IMR-90 (cell line): Measurements from ENCODE around the gene PIGN. TPM values are rescaled to one million over a fixed set of nuclear protein-coding genes. Genes with fewer than 3 reads are reported as not detected.
A peak's percentile ranks its signal among the peaks of the same experiment; 100 is the strongest.

Experiments used
- ATAC-seq: fragments of 200-7000 bp; cut with Tn5 transposase; 2 replicates; pipeline ENCODE4 v1.9.1; 2020; ENCODE audit warnings: low read depth, mild to moderate bottlenecking, moderate library complexity
- BruUV-seq: library from RNA; stranded (reverse); fragments of 400-500 nt; replicated peaks from 2 replicates; lab custom pipeline; 2021; lab: Mats Ljungman, UMichigan
- CTCF ChIA-PET: fragments of 300-600 bp; formaldehyde crosslinking; extraction: SDS; loops from one replicate; lab custom pipeline; 2021; ENCODE audit warnings: antibody characterized with exemption; lab: Yijun Ruan, JAX
- POLR2A ChIA-PET: fragments of 300-600 bp; sonication (Branson Sonifier 250); formaldehyde crosslinking; loops from one replicate; lab custom pipeline; 2022; ENCODE audit warnings: antibody characterized with exemption; ENCODE audit not compliant: unreplicated experiment; lab: Charles Lee
- DNase-seq: peaks from one replicate; pipeline ENCODE4 v3.0.0; 2013
- H2AFZ ChIP-seq: replicated peaks from 2 replicates; pipeline ENCODE3; 2013; ENCODE audit warnings: low read length, mild to moderate bottlenecking; ENCODE audit not compliant: poor library complexity
- H2AK5ac ChIP-seq: 2 replicates; pipeline ENCODE4 v1.6.1; 2013; ENCODE audit warnings: low read depth, low read length, inconsistent platforms
- H2AK9ac ChIP-seq: replicated peaks from 2 replicates; pipeline ENCODE3; 2013; ENCODE audit warnings: mild to moderate bottlenecking, low read depth, low read length, moderate library complexity; ENCODE audit not compliant: poor library complexity
- H2BK120ac ChIP-seq: 2 replicates; pipeline ENCODE4 v1.6.1; 2013; ENCODE audit warnings: low read depth, low read length, inconsistent platforms
- H2BK15ac ChIP-seq: 3 replicates; pipeline ENCODE4 v1.6.1; 2013; ENCODE audit warnings: low read depth, low read length, inconsistent platforms
- H2BK20ac ChIP-seq: 2 replicates; pipeline ENCODE4 v1.6.1; 2013; ENCODE audit warnings: low read depth, mild to moderate bottlenecking, inconsistent platforms, low read length, moderate library complexity
- H2BK5ac ChIP-seq: 2 replicates; pipeline ENCODE4 v1.6.1; 2013; ENCODE audit warnings: mild to moderate bottlenecking, low read depth, low read length, inconsistent platforms; ENCODE audit not compliant: poor library complexity, severe bottlenecking
- H3K14ac ChIP-seq: replicated peaks from 2 replicates; pipeline ENCODE4 v1.6.1; 2013; ENCODE audit warnings: low read depth, low read length, inconsistent platforms
- H3K18ac ChIP-seq: 2 replicates; pipeline ENCODE4 v1.6.1; 2013; ENCODE audit warnings: low read depth, low read length, control low read depth
- H3K23ac ChIP-seq: 2 replicates; pipeline ENCODE4 v1.6.1; 2013; ENCODE audit warnings: low read depth, low read length, inconsistent platforms
- H3K27ac ChIP-seq: 2 replicates; pipeline ENCODE4 v1.5.1; 2013; ENCODE audit warnings: mild to moderate bottlenecking, control low read depth, low read length; ENCODE audit not compliant: insufficient read depth
- H3K27me3 ChIP-seq: 2 replicates; pipeline ENCODE4 v1.6.1; 2013; ENCODE audit warnings: low read length; ENCODE audit not compliant: control insufficient read depth, insufficient read depth
- H3K36me3 ChIP-seq: 2 replicates; pipeline ENCODE4 v1.6.1; 2013; ENCODE audit warnings: low read length, mixed read lengths; ENCODE audit not compliant: control insufficient read depth, insufficient read depth
- H3K4ac ChIP-seq: 2 replicates; pipeline ENCODE4 v1.6.1; 2013; ENCODE audit warnings: low read depth, low read length, inconsistent platforms
- H3K4me1 ChIP-seq: 2 replicates; pipeline ENCODE4 v1.6.1; 2013; ENCODE audit warnings: low read length, mixed read lengths; ENCODE audit not compliant: control insufficient read depth, insufficient read depth
- H3K4me2 ChIP-seq: 2 replicates; pipeline ENCODE4 v1.6.1; 2013; ENCODE audit warnings: low read depth, mild to moderate bottlenecking, control low read depth, low read length, moderate library complexity
- H3K4me3 ChIP-seq: 2 replicates; pipeline ENCODE4 v1.5.1; 2013; ENCODE audit warnings: low read depth, mild to moderate bottlenecking, control low read depth, low read length, moderate library complexity; ENCODE audit not compliant: insufficient read depth
- H3K56ac ChIP-seq: 2 replicates; pipeline ENCODE4 v1.6.1; 2013; ENCODE audit warnings: low read length, inconsistent platforms; ENCODE audit not compliant: insufficient read depth; ENCODE audit errors: extremely low read depth
- H3K79me1 ChIP-seq, 2 experiments: 2 replicates each; pipeline ENCODE4 v1.6.1; 2013; ENCODE audit warnings: low read length in 2 of 2, inconsistent platforms in 1 of 2, low read depth in 1 of 2
- H3K9ac ChIP-seq: 2 replicates; pipeline ENCODE4 v1.6.1; 2013; ENCODE audit warnings: low read depth, low read length, control low read depth
- H3K9me1 ChIP-seq: 2 replicates; pipeline ENCODE4 v1.6.1; 2013; ENCODE audit warnings: low read length, inconsistent platforms; ENCODE audit not compliant: insufficient read depth
- H3K9me3 ChIP-seq: 2 replicates; pipeline ENCODE4 v1.6.1; 2013; ENCODE audit warnings: low read length; ENCODE audit not compliant: control insufficient read depth, insufficient read depth
- H4K20me1 ChIP-seq: 2 replicates; pipeline ENCODE4 v1.6.1; 2013; ENCODE audit warnings: low read length, inconsistent platforms; ENCODE audit not compliant: insufficient read depth
- H4K5ac ChIP-seq: 2 replicates; pipeline ENCODE4 v1.6.1; 2013; ENCODE audit warnings: mild to moderate bottlenecking, low read depth, low read length, control low read depth
- H4K8ac ChIP-seq, 2 experiments: 2 replicates each; pipeline ENCODE4 v1.6.1; 2013; ENCODE audit warnings: low read depth in 2 of 2, low read length in 2 of 2, control low read depth in 1 of 2, inconsistent platforms in 1 of 2
- H4K91ac ChIP-seq: 2 replicates; pipeline ENCODE4 v1.6.1; 2013; ENCODE audit warnings: low read depth, low read length, inconsistent platforms; ENCODE audit not compliant: insufficient read depth
- BHLHE40 ChIP-seq: fragments of 150-350 bp; IDR thresholded peaks from 2 replicates; pipeline ENCODE4 v1.6.1; 2016; ENCODE audit warnings: mild to moderate bottlenecking, low read depth, low read length
- CEBPB ChIP-seq: IDR thresholded peaks from 2 replicates; pipeline ENCODE4 v1.6.1; 2012; ENCODE audit warnings: low read depth, low read length, improper control_type of control experiment
- CHD1 ChIP-seq: IDR thresholded peaks from 2 replicates; pipeline ENCODE4 v1.6.1; 2012; ENCODE audit warnings: low read depth, low read length, improper control_type of control experiment
- CTCF ChIP-seq: conservative IDR thresholded peaks from 2 replicates; pipeline ENCODE4 v1.5.1; 2012; ENCODE audit warnings: mild to moderate bottlenecking, low read depth, low read length, improper control_type of control experiment
- ELK1 ChIP-seq: fragments of 150-350 bp; IDR thresholded peaks from 2 replicates; pipeline ENCODE4 v1.6.1; 2016; ENCODE audit warnings: low read depth, mild to moderate bottlenecking, low read length, moderate library complexity, borderline replicate concordance
- FOS ChIP-seq: fragments of 150-350 bp; IDR thresholded peaks from 2 replicates; pipeline ENCODE4 v1.6.1; 2016; ENCODE audit warnings: low read depth, low read length
- MAFK ChIP-seq: IDR thresholded peaks from 2 replicates; pipeline ENCODE4 v1.6.1; 2012; ENCODE audit warnings: low read depth, low read length, improper control_type of control experiment
- MAZ ChIP-seq: IDR thresholded peaks from 2 replicates; pipeline ENCODE4 v1.6.1; 2012; ENCODE audit warnings: low read depth, mild to moderate bottlenecking, low read length, improper control_type of control experiment, moderate library complexity, borderline replicate concordance
- MXI1 ChIP-seq: IDR thresholded peaks from 2 replicates; pipeline ENCODE4 v1.6.1; 2012; ENCODE audit warnings: low read depth, mild to moderate bottlenecking, low read length, moderate library complexity, borderline replicate concordance
- NFE2L2 ChIP-seq: fragments of 150-350 bp; IDR thresholded peaks from 2 replicates; pipeline ENCODE4 v1.6.1; 2016; ENCODE audit warnings: low read depth, mild to moderate bottlenecking, low read length
- POLR2A ChIP-seq: IDR thresholded peaks from 2 replicates; pipeline ENCODE4 v1.6.1; 2012; ENCODE audit warnings: mild to moderate bottlenecking, low read depth, low read length
- RAD21 ChIP-seq: IDR thresholded peaks from 2 replicates; pipeline ENCODE4 v1.6.1; 2012; ENCODE audit warnings: low read length, improper control_type of control experiment
- RCOR1 ChIP-seq: IDR thresholded peaks from 2 replicates; pipeline ENCODE4 v1.6.1; 2012; ENCODE audit warnings: mild to moderate bottlenecking, low read length, improper control_type of control experiment; ENCODE audit not compliant: insufficient replicate concordance
- RFX5 ChIP-seq: IDR thresholded peaks from 2 replicates; pipeline ENCODE4 v1.8.0; 2012; ENCODE audit warnings: low read depth, mild to moderate bottlenecking, low read length, moderate library complexity
- SMC3 ChIP-seq: fragments of 150-350 bp; IDR thresholded peaks from 2 replicates; pipeline ENCODE4 v1.6.1; 2016; ENCODE audit warnings: low read depth, mild to moderate bottlenecking, antibody characterized with exemption, low read length, moderate library complexity
- USF2 ChIP-seq: fragments of 150-350 bp; IDR thresholded peaks from 2 replicates; pipeline ENCODE4 v1.6.1; 2017; ENCODE audit warnings: mild to moderate bottlenecking, antibody characterized with exemption, low read length, low read depth
- WGBS, 2 experiments: methylation state at CpG; one replicate each; pipeline versions ENCODE4 v1.1.5 to v1.1.7; 2013; ENCODE audit warnings: missing lambda C conversion rate in 2 of 2; ENCODE audit not compliant: insufficient read length in 1 of 2; ENCODE audit errors: extremely low coverage in 2 of 2; 5-methylcytosine and 5-hydroxymethylcytosine counted together
- dilution Hi-C: fragments of 300-500 bp; cut with HindIII; formaldehyde crosslinking; loops from one replicate; pipeline ENCODE4 v1.14.3; 2018; ENCODE audit warnings: low sequenced_read_pairs; ENCODE audit not compliant: unreplicated experiment
- in situ Hi-C: fragments of 300-500 bp; cut with MboI; formaldehyde crosslinking; loops from 3 replicates; pipeline ENCODE4 v1.14.3; 2019; ENCODE audit warnings: low sequenced_read_pairs, inconsistent platforms, mixed read lengths
- intact Hi-C: fragments of 100-400 bp; cut with micrococcal nuclease; formaldehyde crosslinking; loops from 2 replicates; pipeline ENCODE4 v1.10.0; 2022
- polyA plus RNA-seq, 3 experiments: library from polyadenylated mRNA; depleted of rRNA; stranded (reverse); fragments of >200 nt; gene quantifications; 2 replicates each; pipeline ENCODE4 v1.2.3, GENCODE V29; 2012; ENCODE audit warnings: low replicate concordance in 1 of 3
- total RNA-seq: library from RNA; depleted of rRNA; stranded (reverse); fragments of >200 nt; gene quantifications from 2 replicates; pipeline ENCODE4 v1.2.3, GENCODE V29; 2012

Gene PIGN
- total and polyA plus RNA-seq, 2 of the 4 experiments (the other 2 are of a cell fraction): 9.0 to 17.9 TPM

GRCh38 chr18:62126737-62127136 lies 60.1 kb downstream of the PIGN start:
- no peak overlapping the region for H3K23ac ChIP-seq
- H4K91ac ChIP-seq: no peak overlapping the region
- TF ChIP-seq ELK1: no peak
- TF ChIP-seq RCOR1: no peak
- TF ChIP-seq NFE2L2: no peak
- TF ChIP-seq FOS: no peak
- TF ChIP-seq CEBPB: no peak
- TF ChIP-seq CTCF: no peak
- TF ChIP-seq RAD21: no peak
- TF ChIP-seq MAZ: no peak
- no peak for TF ChIP-seq MXI1
- no peak for TF ChIP-seq USF2
- TF ChIP-seq BHLHE40: no peak
- no peak for TF ChIP-seq MAFK
- no peak for TF ChIP-seq POLR2A
- TF ChIP-seq RFX5: no peak
- no peak for TF ChIP-seq SMC3
- TF ChIP-seq CHD1: no peak
- 100% methylated on average over 1 of the region's 2 CpGs; no CpG with 5 or more reads in 1 of the 2 experiments for WGBS, 2 experiments
- no peak overlapping the region for H3K27ac ChIP-seq
- H4K5ac ChIP-seq: no peak overlapping the region
- H3K9me1 ChIP-seq: no peaks in the 10 kb centered on the region; the same call in 1 of the 2 replicates
- dilution Hi-C loops: no loop called here
- ChIA-PET CTCF (interaction anchor here (1.1 kb wide), 1 partner anchor 174 kb away, joined by 3 read pairs; no protein-coding TSS in a partner anchor), POLR2A (no interaction called here)
- no peak overlapping the region for H3K18ac ChIP-seq
- no peak overlapping the region for H3K9ac ChIP-seq
- H3K4me1 ChIP-seq: peaks cover 2% of the 10 kb centered on the region
- no peak overlapping the region for H2BK15ac ChIP-seq
- H2BK5ac ChIP-seq: no peak overlapping the region
- no peak overlapping the region for H2AK5ac ChIP-seq
- H3K14ac ChIP-seq: 0 out of 2 replicates have a peak overlapping the region, but pooled peaks have one; percentile 15
- in situ Hi-C loops: loop anchor here (5.0 kb wide), 1 partner anchor 574 kb away; no protein-coding TSS in a partner anchor
- H4K20me1 ChIP-seq: no peaks in the 10 kb centered on the region
- no TSS peak for BruUV-seq
- no peak overlapping the region for H3K56ac ChIP-seq
- H3K4me2 ChIP-seq: no peak overlapping the region
- ATAC-seq (no peak), DNase-seq (no peak)
- no peak overlapping the region for H3K4ac ChIP-seq
- no peaks in the 10 kb centered on the region for H3K27me3 ChIP-seq
- no peak overlapping the region for H2AK9ac ChIP-seq
- H3K79me1 ChIP-seq: no peaks in the 10 kb centered on the region
- H3K36me3 ChIP-seq: no peaks in the 10 kb centered on the region
- H4K8ac ChIP-seq: no peak overlapping the region
- H2BK120ac ChIP-seq: no peak overlapping the region
- H2AFZ ChIP-seq: no peak overlapping the region
- intact Hi-C loops: no loop called here
- no peak overlapping the region for H2BK20ac ChIP-seq
- no peaks in the 10 kb centered on the region for H3K9me3 ChIP-seq
- no peak overlapping the region for H3K4me3 ChIP-seq
